Astrocyte (in vitro differentiated cells and primary cell): ENCODE measurements around the gene KRT25. TPM values are rescaled to one million over a fixed set of nuclear protein-coding genes. Genes with fewer than 3 reads are reported as not detected.
A peak's percentile ranks its signal among the peaks of the same experiment; 100 is the strongest.

Experiments
- DNase-seq: peaks from one replicate; pipeline ENCODE4 v3.0.0-alpha.2; 2010; ENCODE audit warnings: low read depth
- FAIRE-seq: peaks from 2 replicates; lab custom pipeline; 2011; peaks lifted over from hg19 to GRCh38; lab: Jason Lieb, UNC
- H2AFZ ChIP-seq: 2 replicates; pipeline ENCODE4 v1.6.0; 2012; ENCODE audit warnings: low read depth, low read length, inconsistent platforms
- H3K27ac ChIP-seq: 2 replicates; pipeline ENCODE4 v1.5.1; 2011; ENCODE audit warnings: low read depth, low read length, inconsistent platforms
- H3K27me3 ChIP-seq: 2 replicates; pipeline ENCODE4 v1.6.0; 2011; ENCODE audit warnings: low read length, inconsistent platforms; ENCODE audit not compliant: insufficient read depth
- H3K36me3 ChIP-seq: 2 replicates; pipeline ENCODE4 v1.5.1; 2011; ENCODE audit warnings: low read length, inconsistent platforms; ENCODE audit not compliant: insufficient read depth
- H3K4me1 ChIP-seq: 2 replicates; pipeline ENCODE4 v1.5.1; 2011; ENCODE audit warnings: low read length, inconsistent platforms; ENCODE audit not compliant: insufficient read depth
- H3K4me2 ChIP-seq: 2 replicates; pipeline ENCODE4 v1.6.0; 2012; ENCODE audit warnings: low read length, inconsistent platforms
- H3K4me3 ChIP-seq: 2 replicates; pipeline ENCODE4 v1.5.1; 2011; ENCODE audit warnings: low read depth, mild to moderate bottlenecking, low read length, inconsistent platforms; ENCODE audit not compliant: insufficient read depth
- H3K79me2 ChIP-seq: 2 replicates; pipeline ENCODE4 v1.6.0; 2012; ENCODE audit warnings: mild to moderate bottlenecking, low read length, inconsistent platforms; ENCODE audit not compliant: insufficient read depth
- H3K9ac ChIP-seq: 2 replicates; pipeline ENCODE4 v1.6.0; 2012; ENCODE audit warnings: mild to moderate bottlenecking, low read length, inconsistent platforms
- H3K9me3 ChIP-seq: 2 replicates; pipeline ENCODE4 v1.5.1; 2012; ENCODE audit warnings: low read depth, mild to moderate bottlenecking, low read length, inconsistent platforms; ENCODE audit not compliant: insufficient read depth
- H4K20me1 ChIP-seq: 2 replicates; pipeline ENCODE4 v1.6.0; 2012; ENCODE audit warnings: low read length, inconsistent platforms; ENCODE audit not compliant: insufficient read depth
- H3K27ac Mint-ChIP-seq: one replicate; pipeline ENCODE4 v1.8.0; 2021; ENCODE audit warnings: mild to moderate bottlenecking, mixed read lengths; ENCODE audit not compliant: unreplicated experiment
- H3K27me3 Mint-ChIP-seq: one replicate; pipeline ENCODE4 v1.8.0; 2021; ENCODE audit warnings: low read depth, mixed read lengths; ENCODE audit not compliant: unreplicated experiment
- H3K36me3 Mint-ChIP-seq: one replicate; pipeline ENCODE4 v1.8.0; 2021; ENCODE audit warnings: low read depth, mixed read lengths; ENCODE audit not compliant: unreplicated experiment
- H3K4me1 Mint-ChIP-seq: one replicate; pipeline ENCODE4 v1.8.0; 2021; ENCODE audit warnings: low read depth, mixed read lengths; ENCODE audit not compliant: unreplicated experiment
- H3K4me3 Mint-ChIP-seq: one replicate; pipeline ENCODE4 v1.8.0; 2021; ENCODE audit warnings: mild to moderate bottlenecking, moderate library complexity, mixed read lengths; ENCODE audit not compliant: unreplicated experiment
- H3K9me3 Mint-ChIP-seq: one replicate; pipeline ENCODE4 v1.8.0; 2021; ENCODE audit warnings: mild to moderate bottlenecking, mixed read lengths; ENCODE audit not compliant: unreplicated experiment
- CTCF ChIP-seq: IDR thresholded peaks from 2 replicates; pipeline ENCODE4 v1.5.1; 2011; ENCODE audit warnings: low read depth, mild to moderate bottlenecking, inconsistent platforms, low read length, moderate library complexity; ENCODE audit not compliant: insufficient read depth
- EZH2 ChIP-seq: IDR thresholded peaks from 2 replicates; pipeline ENCODE4 v1.6.1; 2012; ENCODE audit warnings: mild to moderate bottlenecking, low read length, inconsistent platforms; ENCODE audit not compliant: insufficient read depth
- total RNA-seq: library from RNA; stranded (reverse); gene quantifications from 2 replicates; pipeline ENCODE4 v1.2.1, GENCODE V29; 2021

The KRT25 gene
- total RNA-seq, 1 donor from 2014 or later, result not detected

- Mint-ChIP-seq H3K4me1 (no peaks in the 10 kb centered on the region), H3K27me3 (peaks cover 4% of the 10 kb centered on the region), H3K9me3 (no peaks in the 10 kb centered on the region), H3K4me3 (no peak within 1 kb of the TSS), H3K36me3 (no peaks in the 10 kb centered on the region), H3K27ac (no peak within 1 kb of the TSS)
- DNase-seq, result no peak
- Histone ChIP-seq H3K27ac (no peak within 1 kb of the TSS), H3K4me2 (no peak within 1 kb of the TSS), H3K9me3 (no peaks in the 10 kb centered on the region), H4K20me1 (no peaks in the 10 kb centered on the region), H3K79me2 (no peaks in the 10 kb centered on the region), H3K4me3 (no peak within 1 kb of the TSS), H2AFZ (no peak within 1 kb of the TSS), H3K27me3 (peaks cover 22% of the 10 kb centered on the region), H3K9ac (no peak within 1 kb of the TSS), H3K4me1 (no peaks in the 10 kb centered on the region), H3K36me3 (no peaks in the 10 kb centered on the region)
- TF ChIP-seq CTCF (no peak), EZH2 (no peak)
- no peak for FAIRE-seq
Observed at GRCh38 chr17:40782450-40782849, 27.3 kb upstream of the KRT25 start, which contains the start of gene KRT27. Gene KRT27 (minus strand): TSS chr17:40782550. CDS start chr17:40782493, 57 bp downstream.

GRCh38 chr17:40779181-40779909 is 24.2 kb upstream of the KRT25 start:
- no peaks in the 10 kb centered on the region for H3K9me3 ChIP-seq
- Mint-ChIP-seq H3K27ac (no peak overlapping the region), H3K27me3 (peaks cover 5% of the 10 kb centered on the region), H3K9me3 (no peaks in the 10 kb centered on the region), H3K4me3 (no peak overlapping the region), H3K36me3 (no peaks in the 10 kb centered on the region), H3K4me1 (no peaks in the 10 kb centered on the region)
- H3K27me3 ChIP-seq, result peaks cover 30% of the 10 kb centered on the region
- no peak for DNase-seq
- FAIRE-seq, result no peak
- H3K36me3 ChIP-seq, result no peaks in the 10 kb centered on the region
- no peaks in the 10 kb centered on the region for H4K20me1 ChIP-seq
- H3K27ac ChIP-seq, result no peak overlapping the region
- no peak overlapping the region for H3K9ac ChIP-seq
- no peaks in the 10 kb centered on the region for H3K4me1 ChIP-seq
- peak overlapping the region; percentile 60 for H3K4me2 ChIP-seq
- TF ChIP-seq CTCF (no peak), EZH2 (no peak)
- H2AFZ ChIP-seq, result peak overlapping the region; percentile 43
- no peak overlapping the region for H3K4me3 ChIP-seq
- no peaks in the 10 kb centered on the region for H3K79me2 ChIP-seq

GRCh38 chr17:40778461-40778860 is 23.3 kb upstream of the KRT25 start:
- no peak for TF ChIP-seq EZH2
- TF ChIP-seq CTCF, result no peak
- no peaks in the 10 kb centered on the region for H3K4me1 Mint-ChIP-seq
- no peak for FAIRE-seq
- no peak overlapping the region for H3K4me3 Mint-ChIP-seq
- Histone ChIP-seq H3K9me3 (no peaks in the 10 kb centered on the region), H3K4me2 (no peak overlapping the region), H3K79me2 (no peaks in the 10 kb centered on the region), H3K9ac (no peak overlapping the region), H3K27ac (no peak overlapping the region), H3K36me3 (no peaks in the 10 kb centered on the region), H2AFZ (no peak overlapping the region), H3K4me3 (no peak overlapping the region), H3K27me3 (peaks cover 33% of the 10 kb centered on the region), H3K4me1 (no peaks in the 10 kb centered on the region), H4K20me1 (no peaks in the 10 kb centered on the region)
- DNase-seq, result no peak
- peaks cover 5% of the 10 kb centered on the region for H3K27me3 Mint-ChIP-seq
- no peak overlapping the region for H3K27ac Mint-ChIP-seq
- no peaks in the 10 kb centered on the region for H3K9me3 Mint-ChIP-seq
- no peaks in the 10 kb centered on the region for H3K36me3 Mint-ChIP-seq
